Muscle layer of colon (tissue), 2 donors: ENCODE measurements around the gene SYNPO2.

Source experiments
- H3K27ac ChIP-seq: one replicate; pipeline ENCODE4 v1.7.0; 2013; ENCODE audit warnings: low read depth, mild to moderate bottlenecking, low read length, moderate library complexity
- H3K27me3 ChIP-seq, 2 donors: one replicate each; pipeline ENCODE4 v1.7.0; 2013; ENCODE audit warnings: low read length in 2 of 2, mild to moderate bottlenecking in 2 of 2; ENCODE audit not compliant: insufficient read depth in 2 of 2, control insufficient read depth in 1 of 2
- H3K36me3 ChIP-seq: one replicate; pipeline ENCODE4 v1.7.0; 2013; ENCODE audit warnings: mild to moderate bottlenecking, low read length; ENCODE audit not compliant: insufficient read depth
- H3K4me1 ChIP-seq: one replicate; pipeline ENCODE4 v1.7.0; 2013; ENCODE audit warnings: mild to moderate bottlenecking, low read length; ENCODE audit not compliant: insufficient read depth
- H3K4me3 ChIP-seq, 2 donors: one replicate each; pipeline ENCODE4 v1.7.0; 2013; ENCODE audit warnings: low read length in 2 of 2, low read depth in 1 of 2, mild to moderate bottlenecking in 1 of 2, moderate library complexity in 1 of 2
- H3K9ac ChIP-seq: one replicate; pipeline ENCODE4 v1.7.0; 2013; ENCODE audit warnings: low read length
- H3K9me3 ChIP-seq: one replicate; pipeline ENCODE4 v1.7.0; 2013; ENCODE audit warnings: mild to moderate bottlenecking, low read length
- donor health status: abdominal sarcoma.
- donor health status: Adenocarcinoma of cecum.

SYNPO2 gene

GRCh38 chr4:118884716-118885115, 3.9 kb upstream of the SYNPO2 start:
- Histone ChIP-seq H3K36me3 (no peaks in the 10 kb centered on the region), H3K27ac (no peak overlapping the region), H3K9me3 (no peaks in the 10 kb centered on the region), H3K9ac (no peak overlapping the region), H3K4me3 (no peak overlapping the region), H3K4me1 (no peaks in the 10 kb centered on the region), H3K27me3 (no peaks in the 10 kb centered on the region)

DNA sequence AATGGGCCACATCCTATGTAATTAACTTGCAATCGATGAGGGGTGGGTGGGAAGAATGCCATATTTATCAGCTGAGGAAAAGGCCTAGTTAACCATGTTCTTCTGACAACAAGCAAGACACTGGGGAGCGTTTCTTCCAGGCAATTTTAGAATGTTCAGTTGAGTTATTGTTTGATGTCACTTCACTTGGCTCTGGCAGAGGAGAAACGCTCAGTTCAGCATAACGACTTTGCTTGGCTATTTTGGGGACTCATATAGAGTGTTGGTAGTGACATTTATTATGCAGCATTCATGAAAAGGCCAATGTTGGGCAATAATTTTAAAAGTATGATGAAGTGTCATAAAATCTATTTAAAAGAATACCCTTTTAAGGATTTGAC, 648 bp downstream of the SYNPO2 start:
- peak overlapping the region; percentile 89 to 99 for H3K4me3 ChIP-seq
- H3K27me3 ChIP-seq = no peaks in the 10 kb centered on the region
- H3K9ac ChIP-seq = peak overlapping the region; percentile 88
- no peaks in the 10 kb centered on the region for H3K9me3 ChIP-seq
- peaks cover 5% of the 10 kb centered on the region for H3K4me1 ChIP-seq
- H3K27ac ChIP-seq = peak overlapping the region; percentile 98
- H3K36me3 ChIP-seq = no peaks in the 10 kb centered on the region

DNA sequence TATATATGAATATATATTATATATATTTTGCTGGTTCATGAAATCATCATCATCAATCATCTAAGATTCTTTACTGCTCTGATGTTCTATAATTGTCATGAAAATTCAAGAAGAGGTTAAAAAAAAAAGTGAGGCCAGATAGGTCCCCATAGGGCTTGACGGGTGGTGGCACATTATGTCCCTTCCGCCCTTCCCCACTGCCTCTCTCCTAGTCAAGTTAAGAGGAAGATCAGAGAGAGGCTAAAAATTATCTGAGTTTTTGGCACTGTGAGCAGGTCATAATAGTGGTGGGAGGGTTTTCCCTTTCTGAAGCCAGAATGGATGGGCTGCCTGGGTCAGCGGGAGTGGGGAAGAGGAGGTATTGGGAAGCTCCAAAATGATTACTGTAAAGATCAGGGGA, 5.4 kb downstream of the SYNPO2 start:
- Histone ChIP-seq H3K9ac (peak overlapping the region; percentile 28), H3K9me3 (no peaks in the 10 kb centered on the region), H3K4me1 (peaks cover 45% of the 10 kb centered on the region), H3K36me3 (no peaks in the 10 kb centered on the region), H3K4me3 (peak overlapping the region in 1 of 2 donors; percentile 25), H3K27ac (peak overlapping the region; percentile 73), H3K27me3 (no peaks in the 10 kb centered on the region)

DNA sequence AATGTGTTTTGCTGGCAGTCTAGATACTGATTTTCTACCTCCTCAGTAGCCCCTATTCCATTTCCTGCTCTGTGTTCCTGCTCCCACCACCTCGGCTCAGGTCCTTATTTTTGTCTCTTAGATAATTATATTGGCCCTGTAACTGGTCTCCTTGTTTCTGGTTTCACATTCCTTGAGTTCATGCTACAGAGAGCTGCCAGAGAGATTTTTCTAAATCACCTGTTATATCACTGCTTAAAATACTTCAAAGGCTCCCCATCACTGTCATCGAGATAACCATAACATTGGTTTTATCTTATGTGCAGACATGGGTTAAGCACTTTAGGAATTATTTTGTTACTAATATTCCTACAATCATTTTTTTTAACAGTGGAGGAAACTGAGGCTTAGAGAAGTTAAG, 9.6 kb downstream of the SYNPO2 start:
- no peaks in the 10 kb centered on the region for H3K36me3 ChIP-seq
- H3K9ac ChIP-seq = peak overlapping the region; percentile 24
- H3K9me3 ChIP-seq = no peaks in the 10 kb centered on the region
- H3K27me3 ChIP-seq = no peaks in the 10 kb centered on the region
- peak overlapping the region; percentile 5 for H3K27ac ChIP-seq
- peak overlapping the region in 1 of 2 donors; percentile 25 for H3K4me3 ChIP-seq
- peaks cover 63% of the 10 kb centered on the region for H3K4me1 ChIP-seq

DNA sequence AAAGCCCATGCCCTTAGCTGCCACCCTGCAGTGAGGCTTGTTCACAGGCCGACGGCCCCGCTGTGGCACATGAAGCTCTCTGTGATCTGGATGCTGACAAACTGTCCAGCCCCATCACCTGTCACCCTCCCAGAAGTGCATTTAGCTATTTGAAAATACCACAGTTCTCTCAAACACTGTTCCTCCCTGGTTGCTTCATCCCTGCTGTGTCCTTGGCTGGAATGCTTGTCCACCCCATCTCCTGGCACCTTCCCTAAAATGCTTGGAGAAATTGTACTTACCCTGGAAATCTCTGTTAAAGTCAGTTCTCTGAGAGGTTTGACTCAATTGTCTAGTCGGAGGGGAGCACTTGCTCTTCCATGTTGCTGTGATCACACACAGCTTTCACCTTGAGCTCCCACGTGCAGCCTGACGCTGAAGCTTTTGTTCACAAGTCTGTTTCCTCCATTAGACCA, 10.1 kb downstream of the SYNPO2 start:
- Histone ChIP-seq H3K4me3 (peak overlapping the region in 1 of 2 donors; percentile 25), H3K4me1 (peaks cover 61% of the 10 kb centered on the region), H3K9ac (peak overlapping the region; percentile 24), H3K27me3 (no peaks in the 10 kb centered on the region), H3K9me3 (no peaks in the 10 kb centered on the region), H3K36me3 (no peaks in the 10 kb centered on the region), H3K27ac (peak overlapping the region; percentile 5)

- H3K4me1 ChIP-seq = peaks cover 47% of the 10 kb centered on the region
- H3K4me3 ChIP-seq = no peak overlapping the region
- H3K36me3 ChIP-seq = no peaks in the 10 kb centered on the region
- H3K9me3 ChIP-seq = no peaks in the 10 kb centered on the region
- H3K27ac ChIP-seq = peak overlapping the region; percentile 28
- H3K9ac ChIP-seq = no peak overlapping the region
- H3K27me3 ChIP-seq = no peaks in the 10 kb centered on the region
Observed at GRCh38 chr4:118904418-118904817, 15.8 kb downstream of the SYNPO2 start.

DNA sequence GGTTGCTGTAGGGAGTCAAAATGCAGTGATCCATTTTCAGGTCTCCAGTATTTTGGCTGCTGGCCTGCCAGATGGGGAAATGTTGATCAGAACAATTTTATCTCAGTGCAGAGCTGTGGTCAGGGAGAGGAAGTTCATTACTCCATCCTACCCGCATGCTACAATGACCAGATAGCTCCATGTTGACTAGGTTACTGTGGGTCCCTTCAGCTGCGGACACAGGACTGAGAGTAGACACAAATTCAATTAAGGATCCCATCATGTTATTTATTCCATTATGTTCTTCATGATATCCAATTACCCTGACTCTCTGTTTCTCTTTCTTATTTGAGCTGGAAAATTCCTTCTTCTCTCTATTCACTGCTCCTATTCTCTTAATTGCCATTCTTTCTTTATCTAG, 16.3 kb downstream of the SYNPO2 start:
- H3K27me3 ChIP-seq = no peaks in the 10 kb centered on the region
- no peaks in the 10 kb centered on the region for H3K9me3 ChIP-seq
- no peak overlapping the region for H3K4me3 ChIP-seq
- H3K9ac ChIP-seq = no peak overlapping the region
- H3K27ac ChIP-seq = peak overlapping the region; percentile 28
- H3K4me1 ChIP-seq = peaks cover 52% of the 10 kb centered on the region
- no peaks in the 10 kb centered on the region for H3K36me3 ChIP-seq

GRCh38 chr4:118905566-118905965, 16.9 kb downstream of the SYNPO2 start:
- Histone ChIP-seq H3K9ac (no peak overlapping the region), H3K9me3 (no peaks in the 10 kb centered on the region), H3K36me3 (no peaks in the 10 kb centered on the region), H3K4me1 (peaks cover 55% of the 10 kb centered on the region), H3K27me3 (no peaks in the 10 kb centered on the region), H3K4me3 (no peak overlapping the region), H3K27ac (peak overlapping the region; percentile 28)

GRCh38 chr4:118909173-118909956, 20.7 kb downstream of the SYNPO2 start:
- Histone ChIP-seq H3K4me1 (peaks cover 50% of the 10 kb centered on the region), H3K27me3 (no peaks in the 10 kb centered on the region), H3K4me3 (peak overlapping the region in 1 of 2 donors; percentile 22), H3K36me3 (no peaks in the 10 kb centered on the region), H3K9me3 (no peaks in the 10 kb centered on the region), H3K27ac (peak overlapping the region; percentile 51), H3K9ac (no peak overlapping the region)

DNA sequence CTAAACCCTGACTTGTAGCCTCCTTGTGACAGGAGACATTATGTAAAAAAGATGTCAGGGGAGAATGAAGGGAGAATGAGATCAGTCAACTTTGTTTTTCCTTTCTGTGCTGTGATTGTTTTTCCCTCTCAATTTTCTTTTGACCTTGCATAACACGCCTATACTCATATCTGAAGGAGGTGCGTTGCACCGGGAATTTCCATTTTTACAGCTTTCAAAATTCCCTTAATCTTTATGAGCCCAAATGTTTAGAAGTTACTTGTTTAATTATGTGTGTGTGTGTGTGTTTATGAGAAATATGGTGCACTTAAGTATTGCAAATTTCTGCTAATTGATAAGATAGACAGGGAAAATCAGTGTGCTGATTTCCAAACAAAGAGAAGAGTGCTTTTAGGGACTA, 21.6 kb downstream of the SYNPO2 start:
- no peak overlapping the region for H3K9ac ChIP-seq
- peaks cover 42% of the 10 kb centered on the region for H3K4me1 ChIP-seq

GRCh38 chr4:118911238-118911703, 22.6 kb downstream of the SYNPO2 start:
- no peaks in the 10 kb centered on the region for H3K9me3 ChIP-seq
- no peak overlapping the region for H3K9ac ChIP-seq
- H3K4me1 ChIP-seq = peaks cover 37% of the 10 kb centered on the region
- no peaks in the 10 kb centered on the region for H3K36me3 ChIP-seq
- H3K4me3 ChIP-seq = no peak overlapping the region
- H3K27ac ChIP-seq = peak overlapping the region; percentile 73
- no peaks in the 10 kb centered on the region for H3K27me3 ChIP-seq

More for the DNA sequence above, 21.6 kb downstream of the SYNPO2 start:
- Histone ChIP-seq H3K9me3 (no peaks in the 10 kb centered on the region), H3K27me3 (no peaks in the 10 kb centered on the region), H3K27ac (peak overlapping the region; percentile 21), H3K36me3 (no peaks in the 10 kb centered on the region), H3K4me3 (peak overlapping the region in 1 of 2 donors; percentile 22)

GRCh38 chr4:118915468-118915867, 26.8 kb downstream of the SYNPO2 start:
- Histone ChIP-seq H3K4me1 (peaks cover 45% of the 10 kb centered on the region), H3K36me3 (no peaks in the 10 kb centered on the region), H3K9me3 (no peaks in the 10 kb centered on the region), H3K27me3 (no peaks in the 10 kb centered on the region), H3K27ac (no peak overlapping the region), H3K9ac (no peak overlapping the region), H3K4me3 (no peak overlapping the region)
